ENCODE results near the gene LRIG1.

The LRIG1 gene

GRCh38 chr3:66502245-66502874, 1.5 kb upstream of the LRIG1 start:
- no peak for DNase-seq

DNA sequence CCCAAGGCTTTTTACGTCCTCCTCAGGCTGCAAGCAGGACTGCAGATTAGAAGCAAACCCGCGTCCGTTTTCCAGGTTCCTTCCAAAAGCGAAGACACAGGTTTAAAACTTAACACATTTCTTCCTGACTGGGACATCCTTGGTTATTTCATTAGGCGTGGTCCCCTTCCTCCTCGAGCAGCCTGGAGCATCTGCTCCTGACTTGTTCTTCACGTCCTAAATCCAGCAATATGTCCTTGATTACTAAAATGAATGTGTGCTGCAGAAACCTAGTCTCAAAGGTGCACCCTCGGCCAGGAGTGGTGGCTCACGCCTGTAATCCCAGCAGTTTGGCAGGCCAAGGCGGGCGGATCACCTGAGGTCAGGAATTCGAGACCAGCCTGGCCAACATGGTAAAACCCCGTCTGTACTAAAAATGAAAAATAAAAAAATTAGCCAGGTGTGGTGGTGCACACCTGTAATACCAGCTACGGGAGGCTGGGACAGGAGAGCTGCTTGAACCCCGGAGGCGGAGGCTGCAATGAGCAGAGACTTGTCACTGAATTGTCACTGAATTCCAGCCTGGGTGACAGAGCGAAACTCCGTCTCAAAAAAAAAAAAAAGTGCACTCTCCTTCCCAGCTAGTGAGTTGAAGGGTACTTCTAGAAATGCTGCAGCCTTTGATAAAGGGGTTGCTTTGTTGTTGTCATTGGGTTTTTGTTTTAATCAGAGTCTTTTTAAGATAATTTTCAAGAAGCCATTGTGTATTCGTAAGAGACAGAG, 842 bp upstream of the LRIG1 start:
- DNase-seq = no peak

GRCh38 chr3:66499881-66500575, 794 bp downstream of the LRIG1 start:
- no peak for DNase-seq

DNA sequence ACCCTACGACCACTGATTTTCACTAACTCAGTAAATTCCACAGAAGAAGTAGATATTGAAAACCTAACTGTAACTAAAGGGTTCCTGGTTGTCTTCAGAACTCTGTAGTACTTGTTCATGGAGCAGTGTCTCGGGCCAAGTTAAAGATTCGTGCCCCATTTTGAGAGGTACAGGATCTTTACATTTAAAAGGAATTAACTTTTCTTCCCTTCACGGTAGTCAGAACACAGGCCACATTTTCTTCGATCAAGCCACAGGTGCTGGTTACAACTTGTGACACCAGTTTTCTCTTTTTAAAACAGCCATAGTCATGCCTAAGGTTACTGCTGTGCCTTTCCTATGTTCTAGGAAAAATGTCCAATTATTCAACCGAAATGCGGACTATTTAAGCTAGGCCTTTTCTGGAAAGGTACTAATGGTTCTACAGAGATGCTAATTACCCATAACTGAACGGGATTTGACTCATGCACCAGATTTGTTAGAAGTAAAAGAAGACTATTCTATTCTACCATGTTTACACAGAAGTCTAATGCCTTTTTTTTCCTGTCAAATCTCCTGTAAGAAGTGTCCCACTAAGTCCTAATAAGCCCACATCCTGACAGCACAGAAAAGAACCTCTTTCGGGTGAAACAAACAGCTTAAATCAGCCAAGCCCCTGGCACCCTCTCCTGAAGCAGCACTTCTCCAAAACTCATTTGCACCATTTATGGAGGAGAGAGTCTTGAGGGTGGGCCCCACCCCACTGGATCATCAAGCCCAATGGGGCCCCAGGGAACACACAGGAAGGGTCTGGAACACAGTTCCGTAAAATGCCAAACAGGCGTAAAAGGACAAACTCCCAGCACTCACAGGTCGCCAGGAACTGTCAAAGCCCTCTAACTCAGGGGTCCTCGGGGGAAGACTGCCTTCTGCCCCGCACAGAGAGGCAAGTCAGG, 1.9 kb downstream of the LRIG1 start:
- DNase-seq = no peak

GRCh38 chr3:66497985-66498671, 2.7 kb downstream of the LRIG1 start:
- no peak for DNase-seq

GRCh38 chr3:66497288-66497984, 3.4 kb downstream of the LRIG1 start:
- DNase-seq = no peak

DNA sequence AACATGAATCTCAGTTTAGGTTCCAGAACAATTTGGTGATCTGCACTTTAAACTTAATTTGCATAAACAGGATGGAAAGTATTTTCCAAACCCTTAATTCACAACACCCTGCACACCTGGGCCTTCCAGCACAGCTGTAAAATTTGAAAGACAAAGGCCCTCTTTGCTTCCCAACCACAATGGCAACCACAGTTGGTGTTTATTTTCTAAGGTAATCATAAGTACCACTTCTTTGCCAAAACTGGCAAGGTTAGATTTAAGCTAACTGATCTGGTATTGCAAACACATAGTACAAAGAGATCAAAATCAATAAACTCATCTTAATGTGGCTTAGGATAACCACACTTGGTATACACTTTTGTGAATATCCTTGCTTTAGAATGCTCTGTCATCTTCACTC, 4.1 kb downstream of the LRIG1 start:
- DNase-seq = no peak

DNA sequence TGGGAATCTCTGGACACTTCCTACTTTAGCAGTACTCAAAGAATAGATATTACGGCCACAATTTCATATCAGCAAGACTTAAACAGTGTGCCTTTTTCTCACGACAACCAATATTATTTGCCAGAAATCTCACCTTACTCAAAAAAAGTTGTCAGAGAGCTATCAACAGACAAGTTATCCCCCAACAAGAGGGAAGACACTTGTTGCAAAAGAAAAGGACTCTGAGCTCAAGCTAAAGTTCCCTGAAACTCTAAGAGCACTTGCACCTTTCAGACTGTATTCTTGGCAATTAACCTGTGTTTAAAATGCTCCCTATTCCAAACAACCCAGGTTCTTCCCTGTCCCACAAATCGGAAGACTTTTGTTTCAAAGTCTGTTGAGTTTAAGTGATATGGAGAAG, 4.5 kb downstream of the LRIG1 start:
- no peak for DNase-seq

- no peak for DNase-seq
Observed at GRCh38 chr3:66495668-66496045, 5.2 kb downstream of the LRIG1 start.

DNA sequence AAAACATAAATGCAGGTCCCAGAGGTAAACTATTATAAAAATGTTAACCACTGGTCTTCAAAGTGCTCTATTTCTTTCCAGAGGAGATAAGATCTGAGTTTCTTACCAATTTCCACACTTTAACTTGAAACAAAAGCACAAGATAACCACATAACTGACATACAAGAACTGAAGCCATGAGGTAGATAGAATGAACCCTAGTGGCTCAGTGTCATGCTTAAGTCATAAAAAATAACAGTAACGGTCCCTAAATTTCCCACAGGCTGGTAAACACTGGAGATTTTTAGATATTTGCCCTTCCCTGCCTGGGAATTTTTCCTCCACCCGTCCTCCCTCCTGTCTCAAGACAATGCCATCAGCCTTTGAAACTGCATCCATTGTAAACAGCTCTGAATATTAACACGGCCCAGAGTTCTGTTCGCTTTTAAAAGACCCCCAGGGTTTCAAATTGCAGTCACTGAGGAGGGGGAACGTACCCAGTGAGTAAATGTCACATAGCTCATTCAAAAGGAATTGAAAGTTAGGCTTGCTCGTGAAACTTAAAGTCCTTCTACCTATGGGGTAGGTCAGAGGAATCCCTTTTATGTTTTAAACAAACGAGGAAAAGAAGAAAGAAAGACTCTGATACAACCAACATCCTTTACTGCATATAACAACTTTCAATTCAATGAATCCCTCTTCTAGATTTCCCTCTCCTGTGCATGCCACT, 5.7 kb downstream of the LRIG1 start:
- no peak for DNase-seq

GRCh38 chr3:66493458-66494099, 7.2 kb downstream of the LRIG1 start:
- DNase-seq = no peak

- no peak for DNase-seq
Observed at GRCh38 chr3:66492672-66493071, 8.2 kb downstream of the LRIG1 start.

GRCh38 chr3:66492071-66492470, 8.8 kb downstream of the LRIG1 start:
- no peak for DNase-seq

GRCh38 chr3:66490984-66491383, 9.8 kb downstream of the LRIG1 start:
- DNase-seq = no peak

- DNase-seq = no peak
Observed at GRCh38 chr3:66490214-66490613, 10.6 kb downstream of the LRIG1 start.

- DNase-seq = no peak
Observed at GRCh38 chr3:66489581-66489980, 11.2 kb downstream of the LRIG1 start.

DNA sequence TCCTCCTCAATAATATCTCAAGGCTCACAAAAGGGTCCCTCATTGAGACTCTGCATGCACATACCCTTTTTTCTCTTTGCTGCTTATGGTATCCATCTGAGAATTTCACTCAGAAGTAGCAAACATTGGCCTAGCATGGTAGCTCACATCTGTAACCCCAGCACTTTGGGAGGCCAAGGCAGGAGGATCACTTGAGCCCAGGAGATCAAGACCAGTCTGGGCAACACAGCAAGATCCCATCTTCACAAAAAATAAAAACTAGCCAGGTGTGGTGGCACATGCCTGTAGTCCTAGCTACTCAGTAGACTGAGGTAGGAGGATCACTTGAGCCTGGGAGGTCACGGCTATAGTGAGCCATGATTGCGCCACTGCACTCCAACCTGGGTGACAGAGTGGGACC, 11.7 kb downstream of the LRIG1 start:
- no peak for DNase-seq

- no peak for DNase-seq
Observed at GRCh38 chr3:66488492-66488891, 12.3 kb downstream of the LRIG1 start.

DNA sequence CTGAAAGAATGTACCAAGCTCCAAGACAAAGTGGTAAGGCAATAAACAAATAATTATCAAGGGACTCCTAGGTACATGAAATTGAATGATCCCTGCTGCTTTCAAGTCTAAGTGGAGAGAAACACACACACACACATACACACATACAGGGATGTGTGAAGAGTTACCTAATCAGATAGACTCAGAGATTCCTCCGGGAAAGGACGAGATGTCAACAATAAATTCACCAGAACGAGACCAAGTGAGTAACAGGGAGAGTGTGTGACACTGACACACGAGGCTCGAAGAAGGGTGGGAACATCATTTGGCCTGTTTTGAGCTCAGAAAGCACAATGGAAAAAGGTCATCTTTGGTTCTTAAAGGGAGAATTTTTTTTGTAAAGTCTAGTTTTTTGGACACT, 13.4 kb downstream of the LRIG1 start:
- DNase-seq = no peak

DNA sequence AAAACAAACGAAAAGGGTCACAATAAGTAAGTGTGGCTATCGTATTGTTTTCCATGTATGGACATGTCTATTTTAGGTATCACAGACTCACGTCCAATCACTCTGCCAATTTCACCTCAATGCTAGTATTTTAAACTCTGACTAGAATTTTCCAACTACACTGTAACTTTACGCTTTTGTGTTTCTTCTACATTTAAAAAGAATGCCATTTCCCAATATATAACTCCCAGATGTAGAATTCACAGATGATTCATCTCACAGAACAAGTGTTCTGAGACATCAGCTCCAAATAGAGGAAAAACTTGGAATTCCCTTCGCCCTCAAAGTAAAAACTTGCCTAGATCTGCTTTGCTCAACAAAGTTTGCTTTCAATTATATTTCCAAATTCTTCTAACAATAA, 14.2 kb downstream of the LRIG1 start:
- no peak for DNase-seq

- DNase-seq = no peak
Observed at GRCh38 chr3:66486202-66486601, 14.6 kb downstream of the LRIG1 start.

Measured in NCI-H187 treated with DMSO at 0.1 percent for 48 hours (cell line).